H1 (cell line): ENCODE results near the gene ZNF24. TPM values are rescaled to one million over a fixed set of nuclear protein-coding genes. Genes with fewer than 3 reads are reported as not detected.

Experiments used
- CTCF ChIA-PET: fragments of 300-600 bp; sonication (Branson Sonifier 250); formaldehyde crosslinking; loops from one replicate; lab custom pipeline; 2021; ENCODE audit not compliant: partially characterized antibody; lab: Charles Lee
- POLR2A ChIA-PET: fragments of 300-600 bp; sonication (Branson Sonifier 250); formaldehyde crosslinking; loops from one replicate; lab custom pipeline; 2021; ENCODE audit warnings: inconsistent platforms; ENCODE audit not compliant: partially characterized antibody; lab: Charles Lee
- DNase-seq, 2 experiments: peaks; one replicate each; pipeline versions ENCODE4 v3.0.0 to v3.0.0-alpha.2; 2010 to 2022; ENCODE audit warnings: low spot score in 2 of 2, low read depth in 1 of 2, mixed read lengths in 1 of 2
- FAIRE-seq: peaks from 2 replicates; lab custom pipeline; 2011; peaks lifted over from hg19 to GRCh38; lab: Jason Lieb, UNC
- H2AFZ ChIP-seq: 2 replicates; pipeline ENCODE4 v1.8.1; 2012; ENCODE audit warnings: low read length, inconsistent platforms
- H2AK5ac ChIP-seq: 2 replicates; pipeline ENCODE4 v1.6.1; 2013; ENCODE audit warnings: low read depth, low read length
- H2BK120ac ChIP-seq: replicated peaks from 2 replicates; pipeline ENCODE3; 2013; ENCODE audit warnings: low read depth, low read length, inconsistent platforms
- H2BK12ac ChIP-seq: 2 replicates; pipeline ENCODE4 v1.6.1; 2013; ENCODE audit warnings: low read depth, low read length
- H2BK15ac ChIP-seq: 2 replicates; pipeline ENCODE4 v1.6.1; 2013; ENCODE audit warnings: low read length
- H2BK20ac ChIP-seq: 2 replicates; pipeline ENCODE4 v1.6.1; 2013; ENCODE audit warnings: low read length
- H2BK5ac ChIP-seq: 2 replicates; pipeline ENCODE4 v1.6.1; 2013; ENCODE audit warnings: low read depth, low read length
- H3K14ac ChIP-seq: 2 replicates; pipeline ENCODE4 v1.6.1; 2013; ENCODE audit warnings: inconsistent platforms; ENCODE audit not compliant: insufficient read length
- H3K18ac ChIP-seq: 2 replicates; pipeline ENCODE4 v1.6.1; 2013; ENCODE audit warnings: low read length; ENCODE audit errors: extremely low read depth
- H3K23ac ChIP-seq: 2 replicates; pipeline ENCODE4 v1.6.1; 2013; ENCODE audit warnings: inconsistent platforms; ENCODE audit not compliant: insufficient read length
- H3K23me2 ChIP-seq: 2 replicates; pipeline ENCODE4 v1.6.1; 2013; ENCODE audit warnings: low read depth, low read length
- H3K27ac ChIP-seq: 2 replicates; pipeline ENCODE4 v1.6.1; 2011; ENCODE audit warnings: low read depth, low read length, inconsistent platforms
- H3K27me3 ChIP-seq, 4 experiments: replicated peaks in 1 of 4; 1 replicate in 1 of 4; 2 replicates in 3 of 4; pipeline versions ENCODE4 v1.6.1 to v1.8.1; 2011 to 2013; ENCODE audit warnings: low read length in 3 of 4, mild to moderate bottlenecking in 3 of 4, inconsistent platforms in 2 of 4, mixed read lengths in 2 of 4, moderate library complexity in 1 of 4; ENCODE audit not compliant: control insufficient read depth in 3 of 4, insufficient read depth in 3 of 4; ENCODE audit errors: extremely low read depth in 1 of 4
- H3K36me3 ChIP-seq, 4 experiments: 2 replicates each; pipeline versions ENCODE4 v1.6.1 to v1.8.1; 2011 to 2013; ENCODE audit warnings: mild to moderate bottlenecking in 4 of 4, low read length in 3 of 4, moderate library complexity in 2 of 4, control low read depth in 1 of 4, inconsistent platforms in 1 of 4; ENCODE audit not compliant: insufficient read depth in 4 of 4, control insufficient read depth in 2 of 4
- H3K4ac ChIP-seq: replicated peaks from 2 replicates; pipeline ENCODE3; 2013; ENCODE audit warnings: low read length, low read depth, mixed read lengths, inconsistent platforms; ENCODE audit not compliant: insufficient read length
- H3K4me1 ChIP-seq, 4 experiments: replicated peaks in 1 of 4; 1 replicate in 1 of 4; 2 replicates in 3 of 4; pipeline versions ENCODE4 v1.6.1 to v1.8.1; 2011 to 2013; ENCODE audit warnings: low read length in 3 of 4, inconsistent platforms in 2 of 4, mixed read lengths in 1 of 4; ENCODE audit not compliant: insufficient read depth in 4 of 4, control insufficient read depth in 3 of 4
- H3K4me2 ChIP-seq, 2 experiments: 2 replicates each; pipeline versions ENCODE4 v1.6.1 to v1.8.1; 2011 to 2013; ENCODE audit warnings: low read depth in 2 of 2, low read length in 2 of 2, control low read depth in 1 of 2, inconsistent platforms in 1 of 2, mild to moderate bottlenecking in 1 of 2; ENCODE audit not compliant: insufficient read depth in 1 of 2
- H3K4me3 ChIP-seq, 4 experiments: fragments of 200-600, 300-600 bp in 1 of 4; sonication (generic), shearing (Covaris generic), sonication (Bioruptor Twin) in 1 of 4; 2 replicates each; pipeline versions ENCODE4 v1.5.1 to v1.8.1; 2011 to 2016; ENCODE audit warnings: low read length in 4 of 4, low read depth in 3 of 4, control low read depth in 2 of 4, inconsistent platforms in 2 of 4, mild to moderate bottlenecking in 2 of 4, mixed read lengths in 1 of 4, moderate library complexity in 1 of 4; ENCODE audit not compliant: insufficient read depth in 2 of 4; ENCODE audit errors: extremely low read depth in 1 of 4
- H3K56ac ChIP-seq: replicated peaks from 2 replicates; pipeline ENCODE3; 2013; ENCODE audit warnings: low read depth, mild to moderate bottlenecking, mixed read lengths, low read length, inconsistent platforms; ENCODE audit not compliant: insufficient read length
- H3K79me1 ChIP-seq: 2 replicates; pipeline ENCODE4 v1.6.1; 2013; ENCODE audit warnings: low read depth, low read length, control low read depth
- H3K79me2 ChIP-seq, 2 experiments: 2 replicates each; pipeline versions ENCODE4 v1.6.1 to v1.8.1; 2012 to 2013; ENCODE audit warnings: low read length in 2 of 2, mild to moderate bottlenecking in 2 of 2, inconsistent platforms in 1 of 2; ENCODE audit not compliant: insufficient read depth in 2 of 2, control insufficient read depth in 1 of 2
- H3K9ac ChIP-seq, 4 experiments: replicated peaks in 1 of 4; 1 replicate in 1 of 4; 2 replicates in 3 of 4; pipeline versions ENCODE4 v1.6.1 to v1.8.1; 2011 to 2013; ENCODE audit warnings: low read depth in 3 of 4, low read length in 3 of 4, control low read depth in 2 of 4, mild to moderate bottlenecking in 2 of 4, moderate library complexity in 2 of 4, inconsistent platforms in 1 of 4; ENCODE audit errors: extremely low read depth in 1 of 4
- H3K9me3 ChIP-seq, 2 experiments: 2 replicates each; pipeline versions ENCODE4 v1.6.1 to v1.8.1; 2012 to 2013; ENCODE audit warnings: mild to moderate bottlenecking in 2 of 2, moderate library complexity in 2 of 2, control low read depth in 1 of 2, inconsistent platforms in 1 of 2, low read depth in 1 of 2, low read length in 1 of 2, mixed read lengths in 1 of 2; ENCODE audit not compliant: insufficient read depth in 2 of 2
- H4K20me1 ChIP-seq, 2 experiments: replicated peaks in 1 of 2; 2 replicates each; pipeline versions ENCODE3 to v1.8.1; 2011 to 2013; ENCODE audit warnings: inconsistent platforms in 2 of 2, low read length in 2 of 2, mild to moderate bottlenecking in 1 of 2; ENCODE audit not compliant: insufficient read depth in 2 of 2, control insufficient read depth in 1 of 2
- H4K5ac ChIP-seq: 2 replicates; pipeline ENCODE4 v1.6.1; 2013; ENCODE audit warnings: low read length, low read depth, mixed read lengths, inconsistent platforms; ENCODE audit not compliant: insufficient read length
- H4K8ac ChIP-seq: 2 replicates; pipeline ENCODE4 v1.8.0; 2013; ENCODE audit warnings: mild to moderate bottlenecking, moderate library complexity, low read length, inconsistent platforms; ENCODE audit not compliant: insufficient read depth; ENCODE audit errors: extremely low read depth
- H4K91ac ChIP-seq: replicated peaks from 2 replicates; pipeline ENCODE3; 2013; ENCODE audit warnings: low read length, mixed read lengths, inconsistent platforms; ENCODE audit not compliant: insufficient read length
- SAP30 ChIP-seq: fragments of 300-600 bp; sonication (generic); IDR thresholded peaks from 2 replicates; pipeline ENCODE4 v1.7.1; 2012; ENCODE audit warnings: low read length, moderate library complexity, mild to moderate bottlenecking, inconsistent platforms; ENCODE audit not compliant: insufficient read depth, insufficient replicate concordance
- WGBS, 2 experiments: shearing (Covaris generic) in 1 of 2; methylation state at CpG; one replicate each; pipeline versions ENCODE4 v1.1.6 to v1.1.7; 2013 to 2015; ENCODE audit warnings: low lambda C conversion rate in 2 of 2, mixed read lengths in 2 of 2, inconsistent platforms in 1 of 2, low coverage in 1 of 2, missing lambda C conversion rate in 1 of 2; ENCODE audit not compliant: insufficient replicate concordance in 2 of 2, insufficient coverage in 1 of 2, insufficient read length in 1 of 2; ENCODE audit errors: extremely low coverage in 1 of 2, missing lambda C conversion rate in 1 of 2; 5-methylcytosine and 5-hydroxymethylcytosine counted together
- polyA plus RNA-seq, 7 experiments: library from polyadenylated mRNA; depleted of rRNA in 3 of 7; stranded (reverse) in 5 of 7; unstranded in 2 of 7; fragments of >200 nt in 5 of 7; fragments of 200-250 nt in 2 of 7; gene quantifications; 1 replicate in 5 of 7; 2 replicates in 1 of 7; 4 replicates in 1 of 7; pipeline versions ENCODE4 v1.2.1 to v1.2.3, GENCODE V29; 2011 to 2013; ENCODE audit warnings: missing spikeins in 2 of 7, mixed read lengths in 2 of 7
- total RNA-seq: library from RNA; stranded (reverse); fragmentation: NEBNext Ultra II Directional; extraction: Animal tissue kit (Norgen Biotek cat#: 25700); gene quantifications from 2 replicates; pipeline ENCODE4 v1.2.1, GENCODE V29; 2021

The ZNF24 gene
- total and polyA plus RNA-seq, 2 of the 8 experiments (the other 6 are each of a cell fraction or from before 2014, with no cell fraction given) = 12.5 to 56.9 TPM

DNA sequence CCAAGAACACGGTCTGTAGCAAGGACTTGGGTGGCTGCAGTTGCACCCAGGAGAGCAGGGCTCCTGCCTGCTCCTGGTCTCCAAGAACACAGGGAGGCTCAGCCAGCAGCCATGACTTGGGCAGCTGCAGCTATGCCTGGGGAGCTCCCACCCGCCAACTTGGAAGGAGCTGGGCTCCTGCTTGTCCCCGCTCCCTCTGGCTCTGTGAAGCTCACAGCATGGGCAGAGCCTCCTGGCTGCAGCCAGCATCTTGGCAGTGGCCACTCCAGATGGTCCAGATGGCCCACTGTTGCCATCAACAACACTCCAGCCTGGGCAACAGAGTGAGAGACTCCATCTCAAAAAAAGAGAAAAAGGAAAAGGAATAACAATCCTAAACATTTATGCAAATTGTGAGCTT, 59.4 kb downstream of the ZNF24 start:
- no peak overlapping the region for H3K27ac ChIP-seq
- H3K4me1 ChIP-seq = peaks cover 0 to 6% (median 0%) of the 10 kb centered on the region in 4 experiments; a peak in 1 of 7 replicates
- H4K20me1 ChIP-seq = no peaks in the 10 kb centered on the region
- H3K18ac ChIP-seq = no peak overlapping the region
- no peak overlapping the region for H3K14ac ChIP-seq
- H2BK12ac ChIP-seq = no peak overlapping the region
- H2AFZ ChIP-seq = no peak overlapping the region
- FAIRE-seq = no peak
- no peak for DNase-seq
- H3K23me2 ChIP-seq = peaks cover 5% of the 10 kb centered on the region; the same call in 1 of the 2 replicates
- no peak overlapping the region for H3K4ac ChIP-seq
- H3K79me2 ChIP-seq = peaks cover 0 to 34% of the 10 kb centered on the region in 2 experiments; a peak in 2 of 4 replicates
- POLR2A ChIA-PET = no interaction called here
- H3K27me3 ChIP-seq = no peaks in the 10 kb centered on the region
- H2BK15ac ChIP-seq = no peak overlapping the region
- no peak overlapping the region for H4K5ac ChIP-seq
- H3K4me2 ChIP-seq = no peak overlapping the region
- WGBS, 2 experiments = 97% methylated on average over 3 of the region's 3 CpGs; no CpG with 5 or more reads in 1 of the 2 experiments
- H3K4me3 ChIP-seq = no peak overlapping the region
- H3K79me1 ChIP-seq = peaks cover 12% of the 10 kb centered on the region
- H3K9me3 ChIP-seq = peaks cover 17 to 23% of the 10 kb centered on the region in 2 experiments
- H2AK5ac ChIP-seq = no peak overlapping the region
- peaks cover 0 to 14% (median 5%) of the 10 kb centered on the region in 4 experiments; a peak in 5 of 8 replicates for H3K36me3 ChIP-seq
- H2BK5ac ChIP-seq = no peak overlapping the region
- no peak overlapping the region for H3K9ac ChIP-seq
- no peak overlapping the region for H3K23ac ChIP-seq
- CTCF ChIA-PET = interaction anchor here (1.8 kb wide), 1 partner anchor 17 kb away, joined by 6 read pairs; no protein-coding TSS in a partner anchor
- no peak overlapping the region for H3K56ac ChIP-seq
- no peak overlapping the region for H2BK20ac ChIP-seq
- H2BK120ac ChIP-seq = no peak overlapping the region
- H4K91ac ChIP-seq = no peak overlapping the region
- H4K8ac ChIP-seq = no peak overlapping the region
- no peak for TF ChIP-seq SAP30
